GM18517 (cell line): ENCODE results near the gene ATP5IF1.

ENCODE experiments used
- ATAC-seq: cut with Tn5 transposase; IDR thresholded peaks from one replicate; pipeline ENCODE4 v1.9.1; 2021; ENCODE audit warnings: mild to moderate bottlenecking, moderate library complexity; ENCODE audit not compliant: unreplicated experiment

Gene ATP5IF1

DNA sequence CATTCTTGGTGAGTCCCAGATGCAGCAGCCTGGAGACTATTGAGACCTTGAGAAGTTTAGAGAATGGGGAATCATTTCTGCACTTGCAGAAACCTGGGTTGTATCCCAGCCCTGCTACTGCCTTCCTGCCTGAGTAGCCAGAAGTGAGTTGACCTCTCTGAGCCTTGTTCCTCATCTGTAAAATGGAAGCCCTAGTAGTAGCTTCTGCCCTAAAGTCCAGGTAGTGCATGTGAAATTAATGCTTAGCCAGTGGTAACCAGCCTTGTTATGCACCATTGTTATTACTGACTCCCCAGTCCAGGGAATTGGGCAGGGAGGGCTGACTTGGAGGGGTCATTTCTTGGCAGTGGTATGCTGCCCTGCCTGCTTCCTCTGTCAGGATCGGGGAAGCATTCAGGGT lies 29.0 kb downstream of the ATP5IF1 start:
- no peak for ATAC-seq

DNA sequence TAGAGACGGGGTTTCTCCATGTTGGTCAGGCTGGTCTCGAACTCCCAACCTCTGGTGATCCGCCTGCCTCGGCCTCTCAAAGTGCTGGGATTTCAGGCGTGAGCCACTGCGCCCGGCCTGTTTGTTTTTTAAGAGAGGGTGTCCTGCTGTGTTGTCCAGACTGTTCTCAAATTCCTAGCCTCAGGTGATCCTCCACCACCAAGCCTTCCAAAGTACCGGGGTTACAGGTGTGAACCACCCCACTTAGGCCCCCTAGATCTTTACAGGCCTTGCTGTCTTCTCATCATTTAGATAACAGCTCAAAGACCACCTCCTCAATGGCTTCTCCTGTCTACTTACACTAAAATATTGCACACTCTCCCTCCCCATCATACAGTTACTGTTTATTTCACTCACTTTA lies 29.7 kb downstream of the ATP5IF1 start:
- no peak for ATAC-seq

- ATAC-seq = no peak
These were observed 31.0 kb downstream of the ATP5IF1 start for GRCh38 chr1:28266920-28267322.

- no peak for ATAC-seq
These were observed 31.7 kb downstream of the ATP5IF1 start for GRCh38 chr1:28267633-28268032.

DNA sequence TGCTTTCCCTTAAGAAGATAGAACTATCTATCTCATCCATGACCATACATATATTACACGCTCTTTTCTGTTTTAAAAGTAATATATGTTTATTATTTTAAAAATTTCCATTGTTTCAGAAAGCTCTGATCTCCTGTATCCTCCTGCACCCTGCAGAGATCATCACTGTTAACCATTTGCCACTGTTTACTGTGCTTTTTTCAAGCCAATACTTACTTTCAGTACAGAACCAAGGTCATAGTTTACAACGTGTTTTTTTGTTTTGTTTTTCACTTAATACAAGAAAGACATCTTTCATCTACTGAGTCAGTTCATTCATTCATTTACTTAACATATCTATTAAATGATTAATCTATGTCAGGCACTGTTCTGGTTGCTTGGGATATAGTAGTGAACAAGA lies 33.6 kb downstream of the ATP5IF1 start:
- ATAC-seq = no peak

DNA sequence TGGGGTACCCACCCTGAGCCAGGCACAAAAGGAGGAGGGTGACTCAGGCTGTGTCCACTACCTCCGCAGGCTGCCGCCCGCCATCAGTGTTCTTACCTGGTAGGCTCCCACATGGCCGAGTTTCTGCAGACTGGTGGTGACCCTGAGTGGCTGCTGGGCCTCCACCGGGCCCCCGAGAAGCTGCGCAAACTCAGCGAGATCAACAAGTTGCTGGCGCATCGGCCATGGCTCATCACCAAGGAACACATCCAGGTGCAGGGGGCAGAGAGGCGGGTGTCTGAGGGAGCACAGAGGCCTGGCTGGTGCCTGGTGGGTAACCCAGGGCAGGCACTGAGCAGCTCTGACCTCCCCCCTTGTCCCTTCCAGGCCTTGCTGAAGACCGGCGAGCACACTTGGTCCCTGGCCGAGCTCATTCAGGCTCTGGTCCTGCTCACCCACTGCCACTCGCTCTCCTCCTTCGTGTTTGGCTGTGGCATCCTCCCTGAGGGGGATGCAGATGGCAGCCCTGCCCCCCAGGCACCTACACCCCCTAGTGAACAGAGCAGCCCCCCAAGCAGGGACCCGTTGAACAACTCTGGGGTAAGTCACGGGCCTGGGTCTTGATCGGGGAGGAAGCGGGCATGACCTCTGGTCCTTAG lies 36.4 kb downstream of the ATP5IF1 start:
- ATAC-seq = no peak

- ATAC-seq = no peak
These were observed 37.4 kb downstream of the ATP5IF1 start for GRCh38 chr1:28273216-28273860.

DNA sequence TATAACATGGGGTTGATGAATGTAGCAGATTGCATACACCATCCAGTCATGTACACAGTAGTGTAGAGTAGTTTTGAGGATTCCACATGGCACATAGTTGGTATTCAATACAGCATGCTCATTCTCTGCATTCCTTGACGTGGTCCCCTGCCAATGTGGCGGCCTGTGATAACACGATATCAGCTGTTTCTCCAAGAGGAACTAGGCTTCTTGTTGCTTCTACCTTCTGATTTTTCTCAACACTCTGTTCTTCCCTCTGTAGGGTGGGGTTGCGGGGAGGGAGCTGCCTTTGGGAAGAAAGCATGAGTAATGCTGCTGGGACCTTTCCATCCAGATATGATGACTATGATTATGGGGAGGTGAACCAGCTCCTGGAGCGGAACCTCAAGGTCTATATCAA lies 42.8 kb downstream of the ATP5IF1 start:
- no peak for ATAC-seq

DNA sequence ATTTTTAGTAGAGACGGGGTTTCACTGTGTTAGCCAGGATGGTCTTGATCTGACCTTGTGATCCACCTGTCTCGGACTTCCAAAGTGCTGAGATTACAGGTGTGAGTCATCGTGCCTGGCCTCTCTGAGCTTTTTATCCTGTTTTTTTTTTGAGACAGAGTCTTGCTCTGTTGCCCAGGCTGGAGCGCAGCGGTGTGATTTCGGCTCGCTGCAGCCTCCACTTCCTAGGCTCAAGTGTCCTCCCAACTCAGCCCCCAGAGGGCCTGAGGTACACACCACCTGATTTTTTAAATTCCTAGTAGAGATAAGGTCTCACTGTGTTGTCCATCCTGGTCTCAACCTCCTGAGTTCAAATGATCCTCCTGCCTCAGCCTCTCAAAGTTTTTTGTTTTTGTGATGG lies 43.8 kb downstream of the ATP5IF1 start:
- ATAC-seq = no peak

DNA sequence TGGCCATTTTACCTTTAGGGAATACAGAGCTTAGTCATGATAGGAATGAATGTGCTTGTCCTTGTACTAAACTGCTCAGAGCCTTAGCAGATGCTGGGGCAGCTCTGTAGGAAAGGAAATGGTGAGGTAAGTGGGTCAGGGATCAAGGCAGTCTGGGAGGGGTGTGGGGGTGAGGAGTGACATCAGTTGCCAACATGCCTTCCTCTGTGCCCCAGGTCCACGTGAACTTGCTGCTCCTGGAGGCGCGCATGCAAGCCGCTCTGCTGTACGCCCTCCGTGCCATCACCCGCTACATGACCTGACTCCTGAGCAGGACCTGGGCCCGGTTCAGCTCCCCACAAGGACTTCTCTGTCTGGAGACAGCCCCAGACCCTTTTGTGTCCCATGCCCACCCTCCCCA lies 44.6 kb downstream of the ATP5IF1 start:
- no peak for ATAC-seq

DNA sequence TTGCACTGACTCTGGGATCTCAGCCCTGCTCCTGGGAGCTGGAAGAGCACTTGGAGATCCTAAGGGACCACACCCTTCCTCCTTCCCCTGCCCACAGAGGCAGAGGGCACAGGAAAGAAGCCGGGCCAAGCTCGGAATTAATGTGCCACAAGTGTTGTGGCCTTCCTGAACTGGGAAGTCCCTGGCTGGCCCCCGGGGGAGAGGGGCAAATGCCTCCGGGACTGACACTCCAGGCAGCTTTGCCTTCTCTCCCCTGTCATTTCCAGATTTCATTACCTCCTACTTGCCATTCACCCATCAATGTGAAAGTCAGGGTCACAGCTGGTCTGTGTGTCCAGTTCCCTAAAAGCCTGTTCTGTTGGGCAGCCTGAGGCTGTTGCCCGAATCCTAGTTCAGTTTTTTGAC lies 45.1 kb downstream of the ATP5IF1 start:
- no peak for ATAC-seq

DNA sequence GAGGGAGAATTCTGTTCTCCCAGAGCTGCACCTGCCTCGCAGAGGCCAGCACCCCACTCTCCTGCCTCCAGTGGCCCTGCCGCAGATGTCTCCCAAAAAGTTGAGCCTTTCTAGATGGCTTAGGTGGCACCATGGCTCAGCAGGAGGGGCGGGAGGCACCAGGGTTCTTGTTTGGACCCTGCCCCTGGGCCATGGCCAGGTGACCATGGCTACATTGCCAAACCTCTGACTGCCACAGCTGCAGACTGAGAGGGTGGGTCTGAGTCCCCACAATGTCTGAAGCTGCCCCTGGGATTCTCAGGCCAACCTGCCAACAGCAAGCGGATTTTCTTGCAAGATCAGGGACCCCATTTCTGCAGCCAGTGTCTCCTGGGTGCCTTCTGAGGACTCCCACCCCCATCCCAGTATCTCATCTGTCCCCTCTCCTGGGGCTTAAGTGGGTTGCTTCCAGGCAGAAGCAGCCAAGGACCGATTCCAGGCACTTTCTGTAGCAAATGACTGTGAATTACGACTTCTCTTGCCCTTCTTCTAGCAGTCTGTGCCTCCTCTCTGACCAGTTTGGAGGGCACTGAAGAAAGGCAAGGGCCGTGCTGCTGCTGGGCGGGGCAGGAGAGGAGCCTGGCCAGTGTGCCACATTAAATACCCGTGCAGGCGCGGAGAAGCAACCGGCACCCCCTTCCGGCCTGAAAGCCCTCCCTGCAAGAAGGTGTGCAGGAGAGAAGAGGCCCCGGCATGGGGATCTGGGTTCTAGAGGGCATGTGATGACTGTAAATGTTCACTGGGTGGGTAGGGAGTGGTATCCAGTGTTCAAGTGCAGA lies 45.9 kb downstream of the ATP5IF1 start:
- no peak for ATAC-seq

DNA sequence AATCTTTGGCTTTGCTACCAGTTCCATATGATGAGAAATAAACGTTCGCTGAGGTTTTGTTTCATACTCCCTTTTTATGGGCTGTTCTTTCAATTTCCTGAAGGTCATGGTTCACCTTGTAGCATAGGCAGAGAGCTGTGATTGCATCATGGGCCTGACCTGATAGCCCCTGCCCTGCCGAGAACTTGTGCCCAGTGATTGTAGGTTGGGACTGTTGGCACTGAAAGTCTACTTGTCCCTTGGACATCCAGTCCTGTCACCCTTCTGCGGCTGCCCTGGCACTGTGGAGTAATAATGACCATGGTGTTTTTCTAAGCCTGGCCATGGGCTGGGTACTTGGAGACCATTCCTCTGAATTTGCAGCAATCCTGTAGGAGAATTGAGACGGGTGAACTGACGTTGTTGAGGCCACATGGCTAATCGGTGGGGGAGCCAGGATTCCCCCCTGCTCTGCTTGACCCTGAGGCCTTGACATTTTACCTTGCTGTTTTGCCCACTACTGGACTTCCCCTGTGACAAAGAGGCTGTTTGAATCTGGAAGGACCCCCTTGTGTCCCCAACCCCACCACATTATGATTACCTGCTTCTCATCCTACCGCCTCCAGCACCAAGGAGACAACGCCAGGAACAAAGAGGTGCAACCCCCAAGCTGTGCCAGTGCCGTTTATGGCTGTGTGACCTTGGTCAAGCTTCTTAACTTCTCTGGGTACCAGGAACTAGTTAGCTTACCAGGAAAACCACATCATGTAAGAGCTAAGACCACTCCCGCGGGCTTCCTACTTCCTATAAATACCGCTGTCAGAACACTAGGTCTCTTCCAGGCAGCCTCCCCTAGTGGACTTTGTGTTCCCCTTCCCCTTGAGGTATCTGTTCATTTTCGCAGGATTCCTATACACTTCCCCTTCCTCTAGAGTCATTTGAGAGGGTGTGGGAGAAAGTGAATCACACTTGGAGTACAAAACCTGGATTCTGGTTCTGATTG lies 46.8 kb downstream of the ATP5IF1 start:
- no peak for ATAC-seq

DNA sequence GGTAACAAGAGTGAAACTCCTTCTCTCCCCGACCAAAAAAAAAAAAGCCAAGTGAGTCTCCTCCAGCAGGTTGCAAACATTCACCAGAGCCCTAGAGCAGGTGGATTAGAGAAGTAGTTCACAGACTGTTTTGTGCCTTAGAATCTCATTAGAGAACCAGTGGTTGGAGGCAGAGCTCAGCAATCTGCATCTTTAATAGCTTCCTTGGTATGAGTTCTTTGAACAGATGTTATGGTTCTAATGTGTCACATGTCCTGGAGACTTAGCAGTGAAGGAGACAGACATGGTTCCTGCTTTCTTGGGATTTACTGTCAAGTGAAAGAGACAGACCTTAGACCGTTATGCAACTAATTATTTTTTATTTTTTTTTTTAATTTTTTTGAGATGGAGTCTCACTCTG lies 50.2 kb downstream of the ATP5IF1 start:
- no peak for ATAC-seq
